ENCODE measurements around the gene DNALI1. TPM values are rescaled to one million over a fixed set of nuclear protein-coding genes. Genes with fewer than 3 reads are reported as not detected.
A peak's percentile ranks its signal among the peaks of the same experiment; 100 is the strongest.

DNALI1 gene
- total and polyA plus RNA-seq, 2 of the 4 experiments (the other 2 are of a cell fraction) = 9.1 to 10.1 TPM

DNA sequence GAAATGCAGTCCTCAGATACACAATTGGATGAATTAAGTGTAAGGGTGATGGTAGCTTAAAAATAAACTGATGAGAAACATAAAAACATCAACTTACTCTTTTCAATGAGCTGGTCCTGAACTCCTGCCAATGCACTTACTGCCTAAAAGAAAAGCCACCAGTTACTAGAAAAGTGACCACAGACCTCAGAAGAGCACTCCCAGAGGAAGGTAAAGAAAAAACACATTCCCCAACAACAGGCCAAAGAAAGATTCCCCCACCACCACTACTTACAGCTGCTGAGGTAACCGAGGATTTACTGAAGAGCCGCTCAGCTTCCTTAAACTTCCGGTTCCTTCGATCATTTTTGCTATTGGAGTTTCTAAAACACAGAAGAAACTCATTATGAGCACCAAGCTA lies 47.6 kb upstream of the DNALI1 start:
- Histone ChIP-seq H3K36me3 (ENCODE audit: control insufficient read depth, insufficient read depth, low read length) (peaks cover 27% of the 10 kb centered on the region), H3K56ac (ENCODE audit: extremely low read depth, insufficient read depth, low read length) (no peak overlapping the region), H4K91ac (ENCODE audit: insufficient read depth, low read depth, low read length) (no peak overlapping the region), H3K4me3 (ENCODE audit: insufficient read depth, low read depth, low read length) (no peak overlapping the region), H2BK15ac (ENCODE audit: low read depth, low read length) (no peak overlapping the region), H3K14ac (replicated peaks; ENCODE audit: low read depth, low read length) (no peak overlapping the region), H3K4me2 (ENCODE audit: low read depth, low read length) (no peak overlapping the region), H4K5ac (ENCODE audit: low read depth, low read length) (no peak overlapping the region), H3K9me3 (ENCODE audit: control insufficient read depth, insufficient read depth, low read length) (no peaks in the 10 kb centered on the region), H2BK20ac (ENCODE audit: low read depth, low read length) (no peak overlapping the region), H2AFZ (replicated peaks; ENCODE audit: low read length, poor library complexity) (no peak overlapping the region), H2BK120ac (ENCODE audit: low read depth, low read length) (no peak overlapping the region), H2AK5ac (ENCODE audit: low read depth, low read length) (no peak overlapping the region), H3K9ac (ENCODE audit: low read depth, low read length) (no peak overlapping the region), H3K23ac (ENCODE audit: low read depth, low read length) (no peak overlapping the region), H3K9me1 (ENCODE audit: insufficient read depth, low read length) (no peaks in the 10 kb centered on the region; the same call in 1 of the 2 replicates), H3K27me3 (ENCODE audit: control insufficient read depth, insufficient read depth, low read length) (no peaks in the 10 kb centered on the region), H3K4me1 (ENCODE audit: control insufficient read depth, insufficient read depth, low read length) (no peaks in the 10 kb centered on the region), H2AK9ac (replicated peaks; ENCODE audit: low read depth, low read length, poor library complexity) (no peak overlapping the region), H3K79me1 (ENCODE audit: low read depth in 1 of 2, low read length in 2 of 2) (peaks cover 18 to 30% of the 10 kb centered on the region in 2 experiments), H2BK5ac (ENCODE audit: low read depth, low read length, poor library complexity, severe bottlenecking) (no peak overlapping the region), H3K18ac (ENCODE audit: low read depth, low read length) (no peak overlapping the region), H4K20me1 (ENCODE audit: insufficient read depth, low read length) (peaks cover 8% of the 10 kb centered on the region; the same call in 1 of the 2 replicates), H4K8ac (ENCODE audit: low read depth in 2 of 2, low read length in 2 of 2) (no peak overlapping the region), H3K27ac (ENCODE audit: insufficient read depth, low read length) (no peak overlapping the region), H3K4ac (ENCODE audit: low read depth, low read length) (no peak overlapping the region)
- ChIA-PET POLR2A (ENCODE audit: unreplicated experiment) (no interaction called here), CTCF (interaction anchor here (0.5 to 1.6 kb wide), 4 partner anchors 9 to 59 kb away, joined by 3 to 8 read pairs (median 4); no protein-coding TSS in a partner anchor)
- in situ Hi-C loops (cut with MboI; ENCODE audit: low sequenced_read_pairs) = no loop called here
- peak; percentile 71 for ATAC-seq (ENCODE audit: low read depth)
- TF ChIP-seq MXI1 (IDR thresholded peaks at IDR 0.05; ENCODE audit: borderline replicate concordance, low read depth, low read length) = no peak
- TF ChIP-seq, protein P1, sequence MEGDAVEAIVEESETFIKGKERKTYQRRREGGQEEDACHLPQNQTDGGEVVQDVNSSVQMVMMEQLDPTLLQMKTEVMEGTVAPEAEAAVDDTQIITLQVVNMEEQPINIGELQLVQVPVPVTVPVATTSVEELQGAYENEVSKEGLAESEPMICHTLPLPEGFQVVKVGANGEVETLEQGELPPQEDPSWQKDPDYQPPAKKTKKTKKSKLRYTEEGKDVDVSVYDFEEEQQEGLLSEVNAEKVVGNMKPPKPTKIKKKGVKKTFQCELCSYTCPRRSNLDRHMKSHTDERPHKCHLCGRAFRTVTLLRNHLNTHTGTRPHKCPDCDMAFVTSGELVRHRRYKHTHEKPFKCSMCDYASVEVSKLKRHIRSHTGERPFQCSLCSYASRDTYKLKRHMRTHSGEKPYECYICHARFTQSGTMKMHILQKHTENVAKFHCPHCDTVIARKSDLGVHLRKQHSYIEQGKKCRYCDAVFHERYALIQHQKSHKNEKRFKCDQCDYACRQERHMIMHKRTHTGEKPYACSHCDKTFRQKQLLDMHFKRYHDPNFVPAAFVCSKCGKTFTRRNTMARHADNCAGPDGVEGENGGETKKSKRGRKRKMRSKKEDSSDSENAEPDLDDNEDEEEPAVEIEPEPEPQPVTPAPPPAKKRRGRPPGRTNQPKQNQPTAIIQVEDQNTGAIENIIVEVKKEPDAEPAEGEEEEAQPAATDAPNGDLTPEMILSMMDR (conservative IDR thresholded peaks at IDR 0.05; ENCODE audit: low read depth, low read length) = 0 out of 2 replicates have a peak, but pooled peaks have one; percentile 21
- dilution Hi-C loops (cut with HindIII; ENCODE audit: low sequenced_read_pairs, unreplicated experiment) = no loop called here
- BruUV-seq (replicated peaks) = no TSS peak
- WGBS, 2 experiments (ENCODE audit: extremely low coverage in 2 of 2, insufficient read length in 1 of 2) = no CpG with 5 or more reads among the region's 4 CpGs
- peak; percentile 51 for DNase-seq
- intact Hi-C loops (cut with micrococcal nuclease) = loop anchor here (5.0 kb wide), 1 partner anchor 78 kb away; no protein-coding TSS in a partner anchor

Measured in IMR-90 (cell line).